Measurements from ENCODE around the gene RELL1.

Gene RELL1, protein sequence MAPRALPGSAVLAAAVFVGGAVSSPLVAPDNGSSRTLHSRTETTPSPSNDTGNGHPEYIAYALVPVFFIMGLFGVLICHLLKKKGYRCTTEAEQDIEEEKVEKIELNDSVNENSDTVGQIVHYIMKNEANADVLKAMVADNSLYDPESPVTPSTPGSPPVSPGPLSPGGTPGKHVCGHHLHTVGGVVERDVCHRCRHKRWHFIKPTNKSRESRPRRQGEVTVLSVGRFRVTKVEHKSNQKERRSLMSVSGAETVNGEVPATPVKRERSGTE

DNA sequence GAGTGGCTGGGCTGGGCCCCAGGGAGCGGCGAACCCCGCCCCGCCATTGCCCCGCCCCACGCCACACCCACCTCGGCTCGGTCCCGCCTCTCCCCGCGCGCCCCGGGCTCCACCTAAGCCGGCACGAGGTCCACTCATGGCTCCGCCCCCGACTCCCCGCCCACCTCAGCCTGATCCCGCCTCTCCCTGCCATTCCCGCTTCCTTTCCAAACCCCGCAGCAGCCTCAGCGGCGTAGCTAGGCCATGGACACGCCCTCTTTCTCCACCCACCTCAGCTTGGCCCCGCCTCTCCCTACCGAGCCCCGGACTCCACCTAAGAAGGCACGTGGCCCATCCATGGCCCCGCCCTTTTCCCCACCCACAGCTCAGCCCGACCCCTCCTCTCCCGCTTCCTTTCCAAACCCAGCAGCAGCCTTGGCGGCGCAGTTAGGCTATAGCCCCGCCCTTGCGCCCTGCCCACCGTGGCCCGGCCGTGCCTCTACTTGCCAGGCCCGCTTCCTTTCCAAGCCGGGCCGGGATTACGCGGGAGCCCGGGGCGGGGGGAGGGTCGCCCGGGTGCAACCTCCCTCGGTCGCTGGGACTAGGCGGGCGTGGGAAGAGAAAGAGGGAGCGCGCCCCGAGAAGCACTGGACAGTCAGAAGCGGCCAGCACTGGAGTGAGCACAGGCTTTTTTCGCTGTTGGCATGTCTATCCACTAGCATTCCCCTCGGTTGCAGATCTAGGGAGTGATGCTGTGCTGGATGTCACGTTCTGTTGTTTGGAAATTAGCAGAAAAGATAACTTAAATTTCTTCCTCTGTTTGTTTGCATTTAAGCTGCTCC lies at the start of gene RELL1:
RELL1 (minus strand) TSS at position 4 of the 821 bp plus-strand sequence. CDS start 89 bp downstream, outside the sequence.
- Histone ChIP-seq H3K36me3 (ENCODE audit: control insufficient read depth in 2 of 2, insufficient read depth in 1 of 2, low read length in 2 of 2) (no peaks in the 10 kb centered on the region), H3K4me3 (ENCODE audit: low read depth, low read length) (peak within 1 kb of the TSS; percentile 70), H3K4me1 (ENCODE audit: control insufficient read depth, insufficient read depth, low read length) (no peaks in the 10 kb centered on the region), H3K9me3 (ENCODE audit: control insufficient read depth, insufficient read depth, low read depth, low read length) (no peaks in the 10 kb centered on the region), H3K27ac (ENCODE audit: extremely low read depth, low read depth, low read length) (peak within 1 kb of the TSS; percentile 71)
- POLR2A ChIA-PET, result interaction anchor here (0.5 to 1.1 kb wide), 6 partner anchors 11 to 418 kb away, joined by 3 to 6 read pairs (median 4); partner anchors contain the start of gene PGM2
- CTCF ChIA-PET, result interaction anchor here (0.7 to 0.9 kb wide), 2 partner anchors 83 to 116 kb away, joined by 3 to 4 read pairs; no protein-coding TSS in a partner anchor
- peak; percentile 95 for TF ChIP-seq SP2 (tag by site-specific recombination; IDR thresholded peaks at IDR 0.05)
- peak; percentile 89 for TF ChIP-seq ZFHX2 (tag by site-specific recombination; conservative IDR thresholded peaks at IDR 0.05)
- TF ChIP-seq KLF8 (tag by site-specific recombination; IDR thresholded peaks at IDR 0.05), result peak; percentile 99
- TF ChIP-seq KLF1 (tag by site-specific recombination; IDR thresholded peaks at IDR 0.05), result peak; percentile 96
- TF ChIP-seq, protein P1, sequence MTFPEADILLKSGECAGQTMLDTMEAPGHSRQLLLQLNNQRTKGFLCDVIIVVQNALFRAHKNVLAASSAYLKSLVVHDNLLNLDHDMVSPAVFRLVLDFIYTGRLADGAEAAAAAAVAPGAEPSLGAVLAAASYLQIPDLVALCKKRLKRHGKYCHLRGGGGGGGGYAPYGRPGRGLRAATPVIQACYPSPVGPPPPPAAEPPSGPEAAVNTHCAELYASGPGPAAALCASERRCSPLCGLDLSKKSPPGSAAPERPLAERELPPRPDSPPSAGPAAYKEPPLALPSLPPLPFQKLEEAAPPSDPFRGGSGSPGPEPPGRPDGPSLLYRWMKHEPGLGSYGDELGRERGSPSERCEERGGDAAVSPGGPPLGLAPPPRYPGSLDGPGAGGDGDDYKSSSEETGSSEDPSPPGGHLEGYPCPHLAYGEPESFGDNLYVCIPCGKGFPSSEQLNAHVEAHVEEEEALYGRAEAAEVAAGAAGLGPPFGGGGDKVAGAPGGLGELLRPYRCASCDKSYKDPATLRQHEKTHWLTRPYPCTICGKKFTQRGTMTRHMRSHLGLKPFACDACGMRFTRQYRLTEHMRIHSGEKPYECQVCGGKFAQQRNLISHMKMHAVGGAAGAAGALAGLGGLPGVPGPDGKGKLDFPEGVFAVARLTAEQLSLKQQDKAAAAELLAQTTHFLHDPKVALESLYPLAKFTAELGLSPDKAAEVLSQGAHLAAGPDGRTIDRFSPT (tag by site-specific recombination; IDR thresholded peaks at IDR 0.05), result peak; percentile 74
- TF ChIP-seq KLF9 (tag by site-specific recombination; IDR thresholded peaks at IDR 0.05; ENCODE audit: low read depth), result peak; percentile 99
- TF ChIP-seq YY1 (tag by site-specific recombination; IDR thresholded peaks at IDR 0.05), result no peak
- TF ChIP-seq ZNF211 (tag by site-specific recombination; IDR thresholded peaks at IDR 0.05; ENCODE audit: low read depth), result no peak
- TF ChIP-seq ZNF341 (tag by site-specific recombination; IDR thresholded peaks at IDR 0.05; ENCODE audit: low read depth), result peak; percentile 82
- TF ChIP-seq, protein P2, sequence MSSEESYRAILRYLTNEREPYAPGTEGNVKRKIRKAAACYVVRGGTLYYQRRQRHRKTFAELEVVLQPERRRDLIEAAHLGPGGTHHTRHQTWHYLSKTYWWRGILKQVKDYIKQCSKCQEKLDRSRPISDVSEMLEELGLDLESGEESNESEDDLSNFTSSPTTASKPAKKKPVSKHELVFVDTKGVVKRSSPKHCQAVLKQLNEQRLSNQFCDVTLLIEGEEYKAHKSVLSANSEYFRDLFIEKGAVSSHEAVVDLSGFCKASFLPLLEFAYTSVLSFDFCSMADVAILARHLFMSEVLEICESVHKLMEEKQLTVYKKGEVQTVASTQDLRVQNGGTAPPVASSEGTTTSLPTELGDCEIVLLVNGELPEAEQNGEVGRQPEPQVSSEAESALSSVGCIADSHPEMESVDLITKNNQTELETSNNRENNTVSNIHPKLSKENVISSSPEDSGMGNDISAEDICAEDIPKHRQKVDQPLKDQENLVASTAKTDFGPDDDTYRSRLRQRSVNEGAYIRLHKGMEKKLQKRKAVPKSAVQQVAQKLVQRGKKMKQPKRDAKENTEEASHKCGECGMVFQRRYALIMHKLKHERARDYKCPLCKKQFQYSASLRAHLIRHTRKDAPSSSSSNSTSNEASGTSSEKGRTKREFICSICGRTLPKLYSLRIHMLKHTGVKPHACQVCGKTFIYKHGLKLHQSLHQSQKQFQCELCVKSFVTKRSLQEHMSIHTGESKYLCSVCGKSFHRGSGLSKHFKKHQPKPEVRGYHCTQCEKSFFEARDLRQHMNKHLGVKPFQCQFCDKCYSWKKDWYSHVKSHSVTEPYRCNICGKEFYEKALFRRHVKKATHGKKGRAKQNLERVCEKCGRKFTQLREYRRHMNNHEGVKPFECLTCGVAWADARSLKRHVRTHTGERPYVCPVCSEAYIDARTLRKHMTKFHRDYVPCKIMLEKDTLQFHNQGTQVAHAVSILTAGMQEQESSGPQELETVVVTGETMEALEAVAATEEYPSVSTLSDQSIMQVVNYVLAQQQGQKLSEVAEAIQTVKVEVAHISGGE (tag by site-specific recombination; conservative IDR thresholded peaks at IDR 0.05; ENCODE audit: low read depth), result peak; percentile 63
- TF ChIP-seq, protein P3, sequence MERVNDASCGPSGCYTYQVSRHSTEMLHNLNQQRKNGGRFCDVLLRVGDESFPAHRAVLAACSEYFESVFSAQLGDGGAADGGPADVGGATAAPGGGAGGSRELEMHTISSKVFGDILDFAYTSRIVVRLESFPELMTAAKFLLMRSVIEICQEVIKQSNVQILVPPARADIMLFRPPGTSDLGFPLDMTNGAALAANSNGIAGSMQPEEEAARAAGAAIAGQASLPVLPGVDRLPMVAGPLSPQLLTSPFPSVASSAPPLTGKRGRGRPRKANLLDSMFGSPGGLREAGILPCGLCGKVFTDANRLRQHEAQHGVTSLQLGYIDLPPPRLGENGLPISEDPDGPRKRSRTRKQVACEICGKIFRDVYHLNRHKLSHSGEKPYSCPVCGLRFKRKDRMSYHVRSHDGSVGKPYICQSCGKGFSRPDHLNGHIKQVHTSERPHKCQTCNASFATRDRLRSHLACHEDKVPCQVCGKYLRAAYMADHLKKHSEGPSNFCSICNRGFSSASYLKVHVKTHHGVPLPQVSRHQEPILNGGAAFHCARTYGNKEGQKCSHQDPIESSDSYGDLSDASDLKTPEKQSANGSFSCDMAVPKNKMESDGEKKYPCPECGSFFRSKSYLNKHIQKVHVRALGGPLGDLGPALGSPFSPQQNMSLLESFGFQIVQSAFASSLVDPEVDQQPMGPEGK (tag by site-specific recombination; IDR thresholded peaks at IDR 0.05), result peak; percentile 17; the same call in 1 of the 2 replicates
- TF ChIP-seq KLF10 (tag by site-specific recombination; IDR thresholded peaks at IDR 0.05), result peak; percentile 88
- peak; percentile 77 for TF ChIP-seq EGR2 (tag by site-specific recombination; IDR thresholded peaks at IDR 0.05; ENCODE audit: low read depth)
- TF ChIP-seq KLF16 (tag by site-specific recombination; IDR thresholded peaks at IDR 0.05), result peak; percentile 91
- no peak for TF ChIP-seq ZNF791 (tag by site-specific recombination; IDR thresholded peaks at IDR 0.05)
- TF ChIP-seq ZBTB20 (tag by site-specific recombination; IDR thresholded peaks at IDR 0.05), result peak; percentile 13; the same call in 1 of the 2 replicates
- TF ChIP-seq ZNF121 (tag by site-specific recombination; IDR thresholded peaks at IDR 0.05), result peak; percentile 94
- no peak for TF ChIP-seq ZNF37A (tag by site-specific recombination; IDR thresholded peaks at IDR 0.05)
- TF ChIP-seq ZNF311 (tag by site-specific recombination; IDR thresholded peaks at IDR 0.05; ENCODE audit: borderline replicate concordance), result no peak
- TF ChIP-seq ZNF629 (tag by site-specific recombination; IDR thresholded peaks at IDR 0.05), result peak; percentile 35; the same call in 1 of the 2 replicates
- TF ChIP-seq ZBTB8A (tag by site-specific recombination; IDR thresholded peaks at IDR 0.05), result peak; percentile 91
- TF ChIP-seq IKZF3 (tag by site-specific recombination; IDR thresholded peaks at IDR 0.05), result peak; percentile 97
- no peak for TF ChIP-seq ZNF248 (tag by site-specific recombination; IDR thresholded peaks at IDR 0.05)
- TF ChIP-seq, protein P4, sequence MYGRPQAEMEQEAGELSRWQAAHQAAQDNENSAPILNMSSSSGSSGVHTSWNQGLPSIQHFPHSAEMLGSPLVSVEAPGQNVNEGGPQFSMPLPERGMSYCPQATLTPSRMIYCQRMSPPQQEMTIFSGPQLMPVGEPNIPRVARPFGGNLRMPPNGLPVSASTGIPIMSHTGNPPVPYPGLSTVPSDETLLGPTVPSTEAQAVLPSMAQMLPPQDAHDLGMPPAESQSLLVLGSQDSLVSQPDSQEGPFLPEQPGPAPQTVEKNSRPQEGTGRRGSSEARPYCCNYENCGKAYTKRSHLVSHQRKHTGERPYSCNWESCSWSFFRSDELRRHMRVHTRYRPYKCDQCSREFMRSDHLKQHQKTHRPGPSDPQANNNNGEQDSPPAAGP (tag by site-specific recombination; IDR thresholded peaks at IDR 0.05), result peak; percentile 17; the same call in 1 of the 2 replicates
- TF ChIP-seq ZNF596 (tag by site-specific recombination; IDR thresholded peaks at IDR 0.05), result no peak
- TF ChIP-seq, protein P5, sequence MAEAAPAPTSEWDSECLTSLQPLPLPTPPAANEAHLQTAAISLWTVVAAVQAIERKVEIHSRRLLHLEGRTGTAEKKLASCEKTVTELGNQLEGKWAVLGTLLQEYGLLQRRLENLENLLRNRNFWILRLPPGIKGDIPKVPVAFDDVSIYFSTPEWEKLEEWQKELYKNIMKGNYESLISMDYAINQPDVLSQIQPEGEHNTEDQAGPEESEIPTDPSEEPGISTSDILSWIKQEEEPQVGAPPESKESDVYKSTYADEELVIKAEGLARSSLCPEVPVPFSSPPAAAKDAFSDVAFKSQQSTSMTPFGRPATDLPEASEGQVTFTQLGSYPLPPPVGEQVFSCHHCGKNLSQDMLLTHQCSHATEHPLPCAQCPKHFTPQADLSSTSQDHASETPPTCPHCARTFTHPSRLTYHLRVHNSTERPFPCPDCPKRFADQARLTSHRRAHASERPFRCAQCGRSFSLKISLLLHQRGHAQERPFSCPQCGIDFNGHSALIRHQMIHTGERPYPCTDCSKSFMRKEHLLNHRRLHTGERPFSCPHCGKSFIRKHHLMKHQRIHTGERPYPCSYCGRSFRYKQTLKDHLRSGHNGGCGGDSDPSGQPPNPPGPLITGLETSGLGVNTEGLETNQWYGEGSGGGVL (tag by site-specific recombination; IDR thresholded peaks at IDR 0.05), result 0 out of 2 replicates have a peak, but pooled peaks have one; percentile 11
